NCI-H748 (cell line): ENCODE data around the gene MKRN2OS.

Experiments used
- DNase-seq: peaks from one replicate; lab custom pipeline; 2025; ENCODE audit not compliant: unreplicated experiment; lab: John Stamatoyannopoulos, UW

MKRN2OS gene

DNA sequence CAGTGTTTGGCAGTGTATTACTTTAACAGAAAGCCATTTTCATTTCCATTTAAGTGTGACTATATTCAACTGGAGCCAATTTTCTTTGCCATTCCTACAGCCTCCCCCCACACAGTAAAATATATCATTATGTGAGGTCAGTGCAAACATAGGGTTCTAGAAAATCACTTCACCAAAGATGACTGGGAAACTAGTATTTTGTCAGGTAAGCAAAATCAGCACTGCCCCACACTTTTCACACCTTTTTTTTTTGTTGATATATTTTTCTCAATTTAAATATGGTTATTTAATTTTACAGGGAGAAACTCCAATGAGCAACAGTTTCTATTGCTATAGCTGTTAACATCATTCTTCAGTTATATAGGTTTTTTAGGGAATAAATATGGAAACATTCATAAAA is 29.7 kb downstream of the MKRN2OS start:
- no peak for DNase-seq

DNA sequence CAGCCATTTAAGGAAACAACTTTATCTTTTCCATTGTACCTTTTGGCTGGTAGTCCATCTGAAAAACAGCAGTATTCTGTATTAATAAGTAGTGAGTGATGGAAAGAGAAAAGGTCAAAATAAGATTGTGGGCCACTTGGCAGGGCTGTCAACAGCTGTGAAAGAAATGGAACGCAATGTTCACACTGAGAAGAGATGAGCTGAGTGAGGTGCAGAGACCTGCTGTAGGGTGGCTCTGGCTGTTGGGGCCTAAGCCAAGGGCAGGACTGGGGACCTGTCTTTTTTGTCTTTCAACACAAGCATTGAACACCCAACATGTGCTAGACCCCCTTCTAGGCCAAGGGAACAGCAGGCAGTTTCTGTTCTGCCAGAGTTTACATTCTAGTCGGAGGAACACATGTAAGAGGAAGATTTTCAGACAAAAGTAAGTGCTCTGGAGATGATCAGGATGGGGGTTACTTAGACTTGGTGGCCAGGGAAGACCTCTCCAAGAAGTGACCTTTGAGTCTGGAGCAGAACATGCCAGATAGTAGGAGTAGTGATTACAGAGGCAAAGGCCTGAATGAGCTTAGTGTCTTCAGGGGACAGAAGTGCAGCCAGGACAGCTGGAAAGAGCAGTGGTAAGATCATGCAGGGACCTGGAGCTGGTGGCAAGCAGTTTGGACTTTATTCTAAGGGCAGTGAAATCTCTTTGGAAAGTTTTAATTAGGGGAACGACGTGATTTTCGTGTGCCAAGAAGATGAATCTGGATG is 31.4 kb downstream of the MKRN2OS start:
- no peak for DNase-seq

DNA sequence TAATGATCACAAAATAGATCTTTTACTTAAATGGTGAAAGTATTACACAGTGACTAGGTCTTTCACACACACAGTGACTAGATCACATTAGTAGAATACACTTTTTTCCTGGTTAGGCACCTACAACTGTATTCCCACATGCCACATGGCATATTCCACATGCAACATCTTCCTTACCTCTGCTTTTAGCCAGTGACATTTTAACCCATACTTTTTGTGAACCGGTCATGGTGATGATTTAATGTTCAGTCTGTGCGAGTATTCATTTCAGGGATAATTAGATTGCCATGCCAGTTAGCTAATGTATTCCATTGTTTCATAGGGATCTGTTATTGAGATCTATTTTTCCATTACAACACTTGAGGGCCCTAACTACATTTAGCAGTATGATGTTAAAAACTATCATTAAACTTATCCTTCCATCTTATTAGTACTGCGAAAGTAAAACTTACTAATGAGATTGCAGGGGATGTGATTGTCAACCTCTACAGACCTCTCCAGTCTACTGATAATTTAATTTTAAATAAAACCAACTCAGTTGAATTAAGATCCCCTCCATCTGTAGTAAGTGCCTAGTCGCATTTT is 32.7 kb downstream of the MKRN2OS start:
- DNase-seq = no peak

DNA sequence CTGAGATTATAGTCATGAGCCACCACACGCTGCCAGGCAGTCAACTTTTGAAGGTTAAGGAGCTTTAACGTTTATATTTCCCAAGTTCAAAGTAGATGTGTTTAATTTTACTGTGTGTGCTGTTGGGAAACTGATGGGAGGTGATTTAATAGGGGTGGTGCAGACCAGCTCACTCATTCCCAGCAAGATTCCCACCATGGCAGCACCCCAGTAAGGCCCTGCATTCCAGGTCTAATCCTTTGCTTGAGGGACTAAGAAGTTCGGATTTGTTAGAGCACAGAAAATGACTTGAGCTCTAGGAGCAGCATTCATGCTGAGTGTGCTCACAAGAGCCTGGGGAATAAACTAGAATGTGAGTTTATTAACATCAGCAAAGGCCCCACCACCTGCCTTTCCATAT is 35.8 kb downstream of the MKRN2OS start:
- no peak for DNase-seq

DNA sequence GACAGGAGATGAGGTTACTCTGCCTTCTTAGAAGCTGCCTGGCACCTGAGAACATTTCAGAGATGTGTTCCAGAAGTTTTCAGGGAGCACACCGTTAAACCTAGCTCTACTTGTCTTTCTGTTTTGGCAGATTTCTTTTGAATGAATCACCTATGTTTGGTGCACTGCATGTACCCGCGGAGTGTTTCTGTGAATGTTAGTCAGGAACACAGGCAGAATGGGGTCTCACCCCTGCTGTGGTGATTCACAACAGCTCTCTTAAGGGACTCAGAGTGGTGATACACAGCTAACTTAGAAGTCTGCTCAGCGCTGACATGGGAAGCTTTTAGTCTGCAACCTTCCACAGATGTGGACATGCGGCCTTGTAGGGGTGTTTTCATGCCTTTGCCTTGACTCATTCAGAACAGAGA is 37.0 kb downstream of the MKRN2OS start:
- no peak for DNase-seq

DNA sequence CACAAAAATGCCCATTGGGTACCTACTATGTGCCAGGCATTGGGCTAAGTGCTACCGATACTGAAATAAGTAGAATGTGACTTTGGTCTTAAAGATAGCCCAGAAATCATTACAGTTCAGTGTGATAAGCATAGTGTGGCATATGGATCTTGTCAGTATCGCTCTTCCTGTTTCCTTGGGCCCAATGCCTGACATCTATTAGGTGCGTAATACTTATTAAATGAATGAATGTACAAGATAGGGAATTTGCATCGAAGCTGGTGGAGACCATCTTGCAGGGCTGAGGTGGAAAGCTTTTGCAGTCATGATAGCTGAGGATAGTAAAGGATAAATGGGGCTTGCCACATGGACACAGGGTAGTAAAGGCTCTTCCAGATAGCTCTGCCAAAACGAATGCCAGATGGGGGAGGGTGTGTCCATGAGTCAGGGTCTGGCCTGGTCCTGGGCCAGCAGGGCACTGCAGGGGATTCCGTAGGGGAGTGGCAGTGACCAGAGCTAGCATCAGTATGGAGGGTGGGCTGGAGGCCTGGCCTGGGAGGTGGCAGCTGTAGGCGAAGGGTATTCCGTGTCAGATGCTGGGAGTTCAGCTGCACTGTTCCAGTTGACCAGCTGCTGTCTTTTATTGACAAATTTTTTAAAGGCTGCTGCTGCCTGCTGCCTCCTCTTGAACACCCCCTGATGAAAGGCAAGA is 37.6 kb downstream of the MKRN2OS start:
- DNase-seq = no peak

DNA sequence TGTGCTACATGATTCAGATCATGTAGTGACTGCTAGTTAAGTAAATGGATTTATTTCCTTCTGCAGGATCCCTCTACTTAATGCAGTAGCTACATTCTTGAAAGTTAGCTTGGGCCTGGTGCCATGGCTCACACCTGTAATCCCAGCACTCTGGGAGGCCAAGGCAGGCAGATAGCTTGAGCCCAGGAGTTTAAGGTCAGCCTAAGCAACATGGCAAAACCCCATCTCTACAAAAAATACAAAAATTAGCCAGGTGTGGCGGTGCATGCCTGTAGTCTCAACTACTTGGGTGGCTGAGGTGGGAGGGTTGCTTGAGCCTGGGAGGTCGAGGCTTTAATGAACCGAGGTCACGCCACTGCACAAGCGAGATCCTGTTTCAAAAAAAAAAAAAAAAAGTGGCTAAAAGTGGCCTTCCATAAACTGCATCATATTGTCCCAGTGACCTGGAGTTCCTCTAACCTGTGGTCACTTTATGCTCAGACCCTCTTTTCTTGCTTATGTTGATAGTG is 39.0 kb downstream of the MKRN2OS start:
- no peak for DNase-seq

DNA sequence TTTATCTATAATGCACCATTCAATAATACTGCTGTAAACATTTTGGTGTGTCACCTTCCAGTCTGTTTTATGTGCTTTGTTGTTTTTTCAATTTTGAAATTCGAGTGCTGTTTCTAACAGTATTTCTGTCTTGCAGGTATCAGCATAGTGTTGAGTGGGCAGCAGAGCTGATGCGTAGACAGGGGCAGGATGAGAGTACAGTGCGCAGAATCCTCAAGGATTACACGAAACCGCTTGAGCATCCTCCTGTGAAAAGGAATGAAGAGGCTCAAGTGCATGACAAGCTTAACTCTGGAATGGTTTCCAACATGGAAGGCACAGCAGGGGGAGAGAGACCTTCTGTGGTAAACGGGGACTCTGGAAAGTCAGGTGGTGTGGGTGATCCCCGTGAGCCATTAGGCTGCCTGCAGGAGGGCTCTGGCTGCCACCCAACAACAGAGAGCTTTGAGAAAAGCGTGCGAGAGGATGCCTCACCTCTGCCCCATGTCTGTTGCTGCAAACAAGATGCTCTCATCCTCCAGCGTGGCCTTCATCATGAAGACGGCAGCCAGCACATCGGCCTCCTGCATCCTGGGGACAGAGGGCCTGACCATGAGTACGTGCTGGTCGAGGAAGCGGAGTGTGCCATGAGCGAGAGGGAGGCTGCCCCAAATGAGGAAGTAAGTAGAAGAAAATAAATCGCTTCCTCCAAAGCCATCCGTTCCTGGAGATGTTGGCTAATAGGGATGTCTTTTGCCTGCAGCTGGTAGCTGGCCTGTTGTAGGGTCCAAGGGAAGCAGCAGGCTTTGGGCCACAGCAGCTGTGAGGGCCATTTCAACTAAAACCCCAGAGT is 42.0 kb downstream of the MKRN2OS start:
- DNase-seq = no peak

DNA sequence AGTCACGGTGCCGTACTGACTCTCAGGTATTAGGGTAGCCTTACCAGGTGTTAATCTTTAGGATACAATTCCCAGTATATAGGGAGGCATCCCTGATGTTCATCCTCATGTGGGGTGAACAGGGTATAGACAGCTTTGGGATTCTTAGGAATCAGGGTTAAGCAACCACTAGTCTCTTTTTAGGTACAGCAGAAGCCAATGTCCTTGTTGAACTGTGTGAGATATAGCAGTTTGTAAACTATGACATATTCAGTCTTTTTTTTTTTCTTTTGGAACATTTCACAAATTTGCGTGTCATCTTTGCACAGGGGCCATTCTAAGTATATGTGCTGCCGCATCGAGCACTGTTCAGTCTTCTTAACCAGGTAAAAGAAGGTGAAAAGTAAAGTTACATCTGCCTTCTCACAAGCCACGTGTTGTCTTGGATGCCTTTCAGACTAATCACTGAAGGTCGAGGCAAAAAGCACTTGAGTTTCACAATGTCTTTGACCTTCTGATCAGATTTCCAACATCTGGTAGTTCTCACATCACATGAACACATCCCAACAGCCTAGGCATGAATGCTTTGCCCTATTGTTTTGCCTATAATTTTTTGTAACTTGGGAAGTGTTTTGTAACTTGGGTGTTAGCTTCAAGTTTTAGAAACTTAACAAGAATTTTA is 43.8 kb downstream of the MKRN2OS start:
- DNase-seq = no peak

DNA sequence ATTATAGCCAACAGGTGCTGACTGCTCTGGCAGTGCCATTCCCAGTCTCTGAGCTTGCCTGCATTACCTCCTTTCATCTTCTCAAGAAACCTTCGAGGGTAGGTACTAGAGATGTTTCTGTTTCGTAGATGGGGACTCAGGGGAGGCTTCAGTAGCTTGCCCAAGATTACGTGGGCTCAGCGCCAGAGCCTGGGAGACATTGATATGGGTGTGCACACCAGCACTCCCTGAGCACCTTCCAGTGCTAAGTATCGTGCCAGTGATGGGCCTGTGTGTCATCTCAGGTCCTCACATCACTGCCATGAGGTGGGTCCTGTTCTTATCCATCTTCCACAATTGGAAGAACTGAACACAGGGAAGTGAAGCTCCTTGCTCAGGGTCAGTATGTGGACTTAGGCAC is 45.8 kb downstream of the MKRN2OS start:
- DNase-seq = no peak

DNA sequence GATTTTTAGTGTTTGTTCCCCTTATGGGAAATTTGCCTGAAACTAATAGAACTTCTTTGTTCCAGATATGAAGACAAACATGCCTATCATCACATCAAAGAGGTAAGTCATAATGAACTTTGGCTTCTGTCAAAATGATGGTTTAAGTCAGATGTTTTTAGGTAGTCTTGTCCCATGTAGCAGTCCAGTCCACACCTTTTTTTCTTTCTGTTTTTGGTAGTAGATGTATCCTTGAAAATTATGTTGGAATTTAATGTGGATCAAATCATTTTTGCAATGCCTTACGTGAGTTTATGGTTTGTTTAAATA is 48.9 kb downstream of the MKRN2OS start:
- no peak for DNase-seq

DNA sequence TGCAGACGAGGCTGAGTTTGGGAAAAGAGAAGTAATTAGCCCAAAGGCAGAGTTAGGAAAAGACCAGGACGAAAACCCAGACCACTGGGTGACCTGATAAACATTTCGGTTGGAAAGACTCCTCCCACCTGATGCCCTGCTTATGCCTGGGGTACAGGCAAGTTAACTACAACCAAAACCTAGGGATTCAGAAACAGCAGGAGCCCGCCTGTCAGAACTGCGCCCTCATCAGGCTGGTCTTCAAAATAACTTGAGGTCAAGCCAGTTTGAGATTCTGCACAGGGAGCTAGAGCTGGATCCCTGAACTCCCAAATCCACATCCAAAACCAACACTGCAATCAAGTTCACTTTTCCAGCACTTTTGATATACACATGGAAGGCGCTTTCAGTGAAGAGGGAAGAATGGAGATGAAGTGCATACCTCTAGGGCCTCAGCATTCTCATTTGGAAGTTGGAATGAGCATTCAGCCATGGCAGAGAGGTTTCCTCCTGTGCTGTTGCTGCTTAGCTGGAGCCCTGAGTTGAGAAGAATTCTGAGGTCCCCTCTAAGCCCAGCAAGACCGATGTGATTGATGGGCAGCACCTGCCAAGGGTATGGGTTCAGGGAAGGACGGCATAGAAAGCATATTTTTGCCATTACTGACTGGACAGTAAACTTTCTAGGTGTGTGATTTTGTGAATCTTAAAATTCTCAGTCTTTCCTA is 49.4 kb downstream of the MKRN2OS start:
- DNase-seq = no peak

DNA sequence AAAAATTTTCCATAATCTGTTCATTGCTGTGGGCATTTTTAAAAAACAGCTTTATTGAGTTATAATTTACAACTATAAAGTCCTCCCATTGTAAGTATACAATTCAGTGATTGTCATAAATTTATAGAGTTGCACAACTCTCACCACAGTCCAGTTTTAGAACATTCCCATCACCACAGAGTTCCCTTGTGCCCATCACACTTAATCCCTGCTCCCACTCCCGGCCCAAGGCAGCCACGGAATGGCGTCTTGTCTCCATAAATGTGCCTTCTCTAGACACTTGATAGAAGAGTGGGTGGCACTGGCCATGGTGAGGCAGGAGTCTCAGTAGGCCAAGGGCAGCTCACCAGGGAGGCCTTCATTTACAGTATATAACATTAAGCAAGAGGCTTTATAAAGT is 54.8 kb downstream of the MKRN2OS start:
- no peak for DNase-seq

DNA sequence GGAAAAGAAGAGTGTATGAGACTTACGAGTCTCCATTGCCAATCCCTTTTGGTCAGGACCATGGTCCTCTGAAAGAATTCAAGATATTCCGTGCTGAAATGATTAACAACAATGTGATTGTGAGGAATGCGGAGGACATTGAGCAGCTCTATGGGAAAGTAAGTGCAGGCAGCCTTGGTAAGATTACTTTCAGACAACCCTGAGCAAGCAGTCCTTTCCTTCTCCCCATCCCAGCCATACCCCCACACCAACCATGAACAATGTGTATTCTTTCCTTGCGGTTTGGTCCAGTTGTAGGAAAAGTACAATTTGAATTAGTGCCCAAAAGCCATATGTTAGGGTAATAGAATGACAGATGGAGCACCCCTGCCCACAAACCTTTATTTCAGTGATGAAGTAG is 55.5 kb downstream of the MKRN2OS start:
- no peak for DNase-seq
